GM18907 (cell line): Measurements from ENCODE around the gene EIF2D.

Source experiments
- ATAC-seq: cut with Tn5 transposase; IDR thresholded peaks from one replicate; pipeline ENCODE4 v1.9.1; 2021; ENCODE audit warnings: mild to moderate bottlenecking, moderate library complexity; ENCODE audit not compliant: unreplicated experiment

The EIF2D gene

GRCh38 chr1:206573319-206573718, 38.9 kb downstream of the EIF2D start:
- ATAC-seq: no peak

GRCh38 chr1:206572835-206573234, 39.4 kb downstream of the EIF2D start:
- ATAC-seq: no peak

GRCh38 chr1:206570529-206570928, 41.7 kb downstream of the EIF2D start:
- ATAC-seq: no peak

GRCh38 chr1:206569556-206569955, 42.7 kb downstream of the EIF2D start:
- no peak for ATAC-seq

- no peak for ATAC-seq
Observed at GRCh38 chr1:206568779-206569352, 43.4 kb downstream of the EIF2D start.

- ATAC-seq: no peak
Observed at GRCh38 chr1:206568256-206568655, 44.0 kb downstream of the EIF2D start.

GRCh38 chr1:206566999-206567398, 45.3 kb downstream of the EIF2D start:
- ATAC-seq: no peak

- no peak for ATAC-seq
Observed at GRCh38 chr1:206565995-206566394, 46.3 kb downstream of the EIF2D start.

- ATAC-seq: peak; percentile 28
Observed at GRCh38 chr1:206563367-206564207, 48.7 kb downstream of the EIF2D start.

GRCh38 chr1:206560007-206560716, 52.1 kb downstream of the EIF2D start:
- ATAC-seq: no peak

- no peak for ATAC-seq
Observed at GRCh38 chr1:206559672-206559995, 52.6 kb downstream of the EIF2D start.

- no peak for ATAC-seq
Observed at GRCh38 chr1:206558794-206559671, 53.2 kb downstream of the EIF2D start.

- no peak for ATAC-seq
Observed at GRCh38 chr1:206557636-206558473, 54.4 kb downstream of the EIF2D start.

- ATAC-seq: peak; percentile 53
Observed at GRCh38 chr1:206556750-206557635, 55.3 kb downstream of the EIF2D start.

- ATAC-seq: no peak
Observed at GRCh38 chr1:206556047-206556749, 56.1 kb downstream of the EIF2D start.

GRCh38 chr1:206555473-206555935, 56.8 kb downstream of the EIF2D start:
- ATAC-seq: no peak

- ATAC-seq: no peak
Observed at GRCh38 chr1:206554701-206555472, 57.4 kb downstream of the EIF2D start.

- no peak for ATAC-seq
Observed at GRCh38 chr1:206554211-206554610, 58.1 kb downstream of the EIF2D start.
